GM12878 (cell line): ENCODE results near the gene SELENOO. TPM values are rescaled to one million over a fixed set of nuclear protein-coding genes. Genes with fewer than 3 reads are reported as not detected.

Experiments used
- ATAC-seq: fragments of 200-7000 bp; cut with Tn5 transposase; 3 replicates; pipeline ENCODE4 v1.9.1; 2020; ENCODE audit warnings: mild to moderate bottlenecking, moderate library complexity
- BruUV-seq: library from RNA; stranded (reverse); fragments of 400-500 nt; replicated peaks from 2 replicates; lab custom pipeline; 2021; lab: Mats Ljungman, UMichigan
- CTCF ChIA-PET: fragments of 300-600 bp; sonication (Branson Sonifier 250); formaldehyde crosslinking; extraction: SDS; loops from one replicate; lab custom pipeline; 2021; ENCODE audit warnings: inconsistent platforms; lab: Yijun Ruan, JAX
- POLR2A ChIA-PET: fragments of 350-600 bp; formaldehyde crosslinking; extraction: SDS; loops from one replicate; lab custom pipeline; 2021; ENCODE audit warnings: inconsistent platforms; lab: Charles Lee
- RAD21 ChIA-PET: fragments of 300-600 bp; sonication (Branson Sonifier 250); formaldehyde crosslinking; loops from one replicate; lab custom pipeline; 2023; ENCODE audit warnings: antibody characterized with exemption; ENCODE audit not compliant: unreplicated experiment; lab: Charles Lee
- SMC1A ChIA-PET: fragments of 300-600 bp; sonication (Branson Sonifier 250); formaldehyde crosslinking; loops from one replicate; lab custom pipeline; 2023; ENCODE audit not compliant: unreplicated experiment, uncharacterized antibody; lab: Charles Lee
- DNase-seq: peaks from one replicate; pipeline ENCODE4 v3.0.0-alpha.2; 2011; ENCODE audit warnings: low read depth, low spot score
- FAIRE-seq: peaks from 3 replicates; lab custom pipeline; 2011; peaks lifted over from hg19 to GRCh38; lab: Jason Lieb, UNC
- H2AFZ ChIP-seq: 2 replicates; pipeline ENCODE4 v1.6.0; 2011; ENCODE audit warnings: low read depth, low read length, control low read depth; ENCODE audit not compliant: control insufficient read depth
- H3K27ac ChIP-seq: 2 replicates; pipeline ENCODE4 v1.5.1; 2011; ENCODE audit warnings: control low read depth; ENCODE audit not compliant: control insufficient read depth, insufficient read depth
- H3K27me3 ChIP-seq, 2 experiments: replicated peaks in 1 of 2; 2 replicates each; pipeline versions ENCODE4 v1.6.0 to v1.6.1; 2011; ENCODE audit warnings: low read length in 1 of 2; ENCODE audit not compliant: control insufficient read depth in 2 of 2, insufficient read depth in 2 of 2
- H3K36me3 ChIP-seq, 2 experiments: 2 replicates each; pipeline ENCODE4 v1.5.1; 2011; ENCODE audit warnings: low read length in 1 of 2; ENCODE audit not compliant: control insufficient read depth in 2 of 2, insufficient read depth in 2 of 2
- H3K4me1 ChIP-seq: 2 replicates; pipeline ENCODE4 v1.6.1; 2011; ENCODE audit warnings: mild to moderate bottlenecking, low read length, moderate library complexity, mixed read lengths; ENCODE audit not compliant: control insufficient read depth, insufficient read depth
- H3K4me2 ChIP-seq: 2 replicates; pipeline ENCODE4 v1.6.0; 2011; ENCODE audit warnings: control low read depth; ENCODE audit not compliant: control insufficient read depth, insufficient read depth
- H3K4me3 ChIP-seq: fragments of 200-600 bp; sonication (generic); 2 replicates; pipeline ENCODE4 v1.5.1; 2016
- H3K79me2 ChIP-seq: 2 replicates; pipeline ENCODE4 v1.6.0; 2011; ENCODE audit warnings: low read length; ENCODE audit not compliant: control insufficient read depth, insufficient read depth
- H3K9ac ChIP-seq: 2 replicates; pipeline ENCODE4 v1.8.0; 2011; ENCODE audit warnings: low read length, control low read depth, mixed read lengths; ENCODE audit not compliant: control insufficient read depth, insufficient read depth
- H3K9me3 ChIP-seq: replicated peaks from 3 replicates; pipeline ENCODE4 v1.5.1; 2011; ENCODE audit warnings: mild to moderate bottlenecking, low read length; ENCODE audit not compliant: control insufficient read depth, insufficient read depth
- H4K20me1 ChIP-seq: 2 replicates; pipeline ENCODE4 v1.6.0; 2011; ENCODE audit not compliant: control insufficient read depth, insufficient read depth
- BCL11A ChIP-seq: IDR thresholded peaks from 2 replicates; pipeline ENCODE4 v1.6.1; 2011; ENCODE audit warnings: low read depth, low read length
- BMI1 ChIP-seq: fragments of 450-650 bp; IDR thresholded peaks from 2 replicates; pipeline ENCODE4 v1.6.1; 2016; ENCODE audit warnings: mild to moderate bottlenecking, moderate library complexity, borderline replicate concordance
- HDAC2 ChIP-seq: fragments of 200-600 bp; sonication (generic); IDR thresholded peaks from 2 replicates; pipeline ENCODE4 v1.6.1; 2017
- IKZF1 ChIP-seq: fragments of 450-650 bp; conservative IDR thresholded peaks from 2 replicates; pipeline ENCODE4 v1.6.1; 2017; ENCODE audit warnings: antibody characterized with exemption, mild to moderate bottlenecking
- MYC ChIP-seq: IDR thresholded peaks from 2 replicates; pipeline ENCODE4 v1.6.1; 2011; ENCODE audit warnings: mild to moderate bottlenecking, low read length, moderate library complexity, inconsistent platforms; ENCODE audit not compliant: insufficient read depth, insufficient replicate concordance, insufficient read length, severe bottlenecking
- NFYA ChIP-seq: IDR thresholded peaks from 2 replicates; pipeline ENCODE4 v1.6.1; 2011; ENCODE audit warnings: low read depth, mild to moderate bottlenecking, low read length, improper control_type of control experiment, borderline replicate concordance
- NFYB ChIP-seq: IDR thresholded peaks from 2 replicates; pipeline ENCODE4 v1.6.1; 2011; ENCODE audit warnings: low read depth, mild to moderate bottlenecking, low read length, improper control_type of control experiment, moderate library complexity; ENCODE audit not compliant: insufficient read depth
- RFX5 ChIP-seq: IDR thresholded peaks from 2 replicates; pipeline ENCODE4 v1.6.1; 2011; ENCODE audit warnings: low read depth, low read length, improper control_type of control experiment
- SMARCA5 ChIP-seq: fragments of 450-650 bp; IDR thresholded peaks from 2 replicates; pipeline ENCODE4 v1.6.1; 2017; ENCODE audit warnings: mild to moderate bottlenecking
- SPI1 ChIP-seq: IDR thresholded peaks from 2 replicates; pipeline ENCODE4 v1.6.1; 2011; ENCODE audit warnings: low read depth, mild to moderate bottlenecking, low read length, moderate library complexity, borderline replicate concordance; ENCODE audit not compliant: insufficient read depth
- ZNF384 ChIP-seq: IDR thresholded peaks from 2 replicates; pipeline ENCODE4 v1.6.1; 2012; ENCODE audit warnings: low read depth, mild to moderate bottlenecking, low read length, improper control_type of control experiment, borderline replicate concordance
- WGBS: methylation state at CpG from one replicate; pipeline ENCODE4 v1.1.6; 2016; ENCODE audit warnings: low lambda C conversion rate; ENCODE audit not compliant: insufficient replicate concordance, insufficient coverage; ENCODE audit errors: missing lambda C conversion rate; 5-methylcytosine and 5-hydroxymethylcytosine counted together
- in situ Hi-C: fragments of 300-500 bp; cut with MboI; formaldehyde crosslinking; loops from 9 replicates; pipeline ENCODE4 v1.14.3; 2018; ENCODE audit warnings: mixed read lengths
- intact Hi-C: fragments of 100-400 bp; cut with micrococcal nuclease; formaldehyde crosslinking; loops from one replicate; pipeline ENCODE4 v1.14.2; 2022; ENCODE audit not compliant: unreplicated experiment
- polyA plus RNA-seq, 11 experiments: library from polyadenylated mRNA; depleted of rRNA in 4 of 11; unstranded in 6 of 11; stranded (reverse) in 5 of 11; fragments of >200 nt; fragmentation: Nextera tagmentation in 4 of 11; fragmentation: Illumina TruSeq in 1 of 11; extraction: Ambion mirVana in 4 of 11; extraction: Trizol in 1 of 11; gene quantifications; 1 replicate in 1 of 11; 2 replicates in 10 of 11; pipeline versions ENCODE4 v1.2.1 to v1.2.3, GENCODE V29; 2011 to 2016; ENCODE audit warnings: inconsistent platforms in 2 of 11, missing spikeins in 2 of 11, low read depth in 1 of 11
- total RNA-seq, 4 experiments: library from RNA; depleted of rRNA in 3 of 4; stranded (reverse); fragments of >200 nt in 3 of 4; fragmentation: Illumina TruSeq in 1 of 4; extraction: Trizol in 1 of 4; gene quantifications; 2 replicates each; pipeline versions ENCODE4 v1.2.1 to v1.2.3, GENCODE V29; 2013 to 2021

SELENOO gene
- total and polyA plus RNA-seq, 10 of the 15 experiments (the other 5 are each of a cell fraction or from before 2014, with no cell fraction given), result 0.42 to 23.3 (median 3.3) TPM

GRCh38 chr22:50232481-50233151 is 31.8 kb downstream of the SELENOO start (continued):
- TF ChIP-seq NFYB, result no peak
- no peak for TF ChIP-seq IKZF1
- no peak for TF ChIP-seq HDAC2
- no peak for TF ChIP-seq SPI1
- no peak for TF ChIP-seq ZNF384

GRCh38 chr22:50233223-50233622 is 32.4 kb downstream of the SELENOO start:
- Histone ChIP-seq H3K9me3 (no peaks in the 10 kb centered on the region), H3K36me3 (peaks cover 0 to 8% of the 10 kb centered on the region in 2 experiments; a peak in 2 of 4 replicates), H3K27me3 (no peaks in the 10 kb centered on the region), H3K4me1 (no peaks in the 10 kb centered on the region), H2AFZ (no peak overlapping the region), H3K27ac (no peak overlapping the region), H3K9ac (no peak overlapping the region), H3K79me2 (peaks cover 9% of the 10 kb centered on the region), H3K4me2 (no peak overlapping the region), H3K4me3 (no peak overlapping the region), H4K20me1 (no peaks in the 10 kb centered on the region)
- no peak for TF ChIP-seq RFX5
- TF ChIP-seq NFYA, result no peak
- TF ChIP-seq BMI1, result no peak
- TF ChIP-seq BCL11A, result no peak
- no peak for TF ChIP-seq SMARCA5
- TF ChIP-seq MYC, result no peak
- ATAC-seq (no peak), FAIRE-seq (no peak), DNase-seq (no peak)
- intact Hi-C loops, result no loop called here
- SMC1A ChIA-PET, result no interaction called here
- POLR2A ChIA-PET, result no interaction called here
- WGBS, result 85% methylated on average over 18 of the region's 18 CpGs
- CTCF ChIA-PET, result interaction anchor here (1.2 kb wide), 1 partner anchor 8 kb away, joined by 4 read pairs; no protein-coding TSS in a partner anchor
- in situ Hi-C loops, result no loop called here
- RAD21 ChIA-PET, result no interaction called here
- BruUV-seq, result no TSS peak
